Parathyroid adenoma (tissue), 2 donors: Measurements from ENCODE around the gene CTTNBP2.

Experiments used
- H2AFZ ChIP-seq: fragments of 300-600 bp; sonication (generic); one replicate; pipeline ENCODE4 v1.7.0; 2017; ENCODE audit warnings: antibody characterized with exemption, mild to moderate bottlenecking
- H3K27ac ChIP-seq: fragments of 300-600 bp; sonication (generic); one replicate; pipeline ENCODE4 v1.7.0; 2017
- H3K27me3 ChIP-seq: fragments of 300-600 bp; sonication (generic); one replicate; pipeline ENCODE4 v1.7.0; 2017; ENCODE audit warnings: low read length; ENCODE audit not compliant: control insufficient read depth, insufficient read depth
- H3K36me3 ChIP-seq: fragments of 300-600 bp; sonication (generic); one replicate; pipeline ENCODE4 v1.7.0; 2017; ENCODE audit warnings: low read length; ENCODE audit not compliant: control insufficient read depth, insufficient read depth
- H3K4me1 ChIP-seq: fragments of 300-600 bp; sonication (generic); one replicate; pipeline ENCODE4 v1.7.0; 2017; ENCODE audit warnings: control low read depth
- H3K4me2 ChIP-seq: fragments of 300-600 bp; sonication (generic); one replicate; pipeline ENCODE4 v1.7.0; 2017; ENCODE audit warnings: low read length
- H3K4me3 ChIP-seq: fragments of 300-600 bp; sonication (generic); one replicate; pipeline ENCODE4 v1.7.0; 2017; ENCODE audit warnings: low read depth, low read length
- H3K79me2 ChIP-seq: fragments of 300-600 bp; sonication (generic); one replicate; pipeline ENCODE4 v1.7.0; 2017; ENCODE audit warnings: control low read depth
- H3K9ac ChIP-seq: fragments of 300-600 bp; sonication (generic); one replicate; pipeline ENCODE4 v1.7.0; 2017; ENCODE audit warnings: mild to moderate bottlenecking
- H3K9me3 ChIP-seq: fragments of 300-600 bp; sonication (generic); one replicate; pipeline ENCODE4 v1.7.0; 2017; ENCODE audit warnings: low read length; ENCODE audit not compliant: control insufficient read depth
- TF ChIP-seq, protein P1 (sequence below): fragments of 300-600 bp; sonication (generic); IDR thresholded peaks from one replicate; pipeline ENCODE4 v1.7.0; 2017; ENCODE audit warnings: antibody characterized with exemption, mild to moderate bottlenecking
- donor health status: primary hyperparathyroidism.

The CTTNBP2 gene

DNA sequence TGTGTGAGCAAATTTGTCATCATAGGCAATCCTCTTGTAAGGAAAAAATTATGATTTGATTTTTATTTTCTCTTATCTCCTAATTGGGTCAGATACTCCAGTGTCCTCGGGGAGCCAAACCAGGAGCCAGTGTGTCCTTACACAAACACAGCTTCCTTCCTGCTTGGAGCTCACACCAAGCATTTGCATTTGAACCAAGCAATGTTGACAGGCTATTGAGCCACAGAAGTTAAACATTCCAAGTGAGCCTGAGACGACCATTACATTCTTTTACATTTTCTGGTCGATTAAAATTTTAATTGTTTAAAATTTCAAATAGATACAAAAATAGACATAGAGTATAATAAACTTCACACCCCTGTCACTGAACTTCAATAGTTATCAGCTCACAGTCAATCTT lies 198.6 kb downstream of the CTTNBP2 start:
- H3K4me2 ChIP-seq: no peak overlapping the region
- TF ChIP-seq, protein P1, sequence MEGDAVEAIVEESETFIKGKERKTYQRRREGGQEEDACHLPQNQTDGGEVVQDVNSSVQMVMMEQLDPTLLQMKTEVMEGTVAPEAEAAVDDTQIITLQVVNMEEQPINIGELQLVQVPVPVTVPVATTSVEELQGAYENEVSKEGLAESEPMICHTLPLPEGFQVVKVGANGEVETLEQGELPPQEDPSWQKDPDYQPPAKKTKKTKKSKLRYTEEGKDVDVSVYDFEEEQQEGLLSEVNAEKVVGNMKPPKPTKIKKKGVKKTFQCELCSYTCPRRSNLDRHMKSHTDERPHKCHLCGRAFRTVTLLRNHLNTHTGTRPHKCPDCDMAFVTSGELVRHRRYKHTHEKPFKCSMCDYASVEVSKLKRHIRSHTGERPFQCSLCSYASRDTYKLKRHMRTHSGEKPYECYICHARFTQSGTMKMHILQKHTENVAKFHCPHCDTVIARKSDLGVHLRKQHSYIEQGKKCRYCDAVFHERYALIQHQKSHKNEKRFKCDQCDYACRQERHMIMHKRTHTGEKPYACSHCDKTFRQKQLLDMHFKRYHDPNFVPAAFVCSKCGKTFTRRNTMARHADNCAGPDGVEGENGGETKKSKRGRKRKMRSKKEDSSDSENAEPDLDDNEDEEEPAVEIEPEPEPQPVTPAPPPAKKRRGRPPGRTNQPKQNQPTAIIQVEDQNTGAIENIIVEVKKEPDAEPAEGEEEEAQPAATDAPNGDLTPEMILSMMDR: no peak
- H3K27ac ChIP-seq: no peak overlapping the region
- no peak overlapping the region for H3K9ac ChIP-seq
- no peak overlapping the region for H3K4me3 ChIP-seq
- no peaks in the 10 kb centered on the region for H3K27me3 ChIP-seq
- no peaks in the 10 kb centered on the region for H3K9me3 ChIP-seq
- no peaks in the 10 kb centered on the region for H3K4me1 ChIP-seq
- no peak overlapping the region for H2AFZ ChIP-seq
- no peaks in the 10 kb centered on the region for H3K79me2 ChIP-seq
- H3K36me3 ChIP-seq: no peaks in the 10 kb centered on the region

GRCh38 chr7:117673839-117674238 lies 199.4 kb downstream of the CTTNBP2 start:
- no peaks in the 10 kb centered on the region for H3K9me3 ChIP-seq
- no peaks in the 10 kb centered on the region for H3K79me2 ChIP-seq
- H3K27ac ChIP-seq: no peak overlapping the region
- no peaks in the 10 kb centered on the region for H3K27me3 ChIP-seq
- H3K4me2 ChIP-seq: no peak overlapping the region
- no peaks in the 10 kb centered on the region for H3K36me3 ChIP-seq
- H3K9ac ChIP-seq: no peak overlapping the region
- no peaks in the 10 kb centered on the region for H3K4me1 ChIP-seq
- no peak overlapping the region for H2AFZ ChIP-seq
- no peak overlapping the region for H3K4me3 ChIP-seq
- TF ChIP-seq, protein P1: peak; percentile 22

GRCh38 chr7:117673367-117673766 lies 199.9 kb downstream of the CTTNBP2 start:
- Histone ChIP-seq H3K27ac (no peak overlapping the region), H3K9ac (no peak overlapping the region)
- TF ChIP-seq, protein P1: no peak

GRCh38 chr7:117672453-117672852 lies 200.8 kb downstream of the CTTNBP2 start:
- Histone ChIP-seq H3K27ac (no peak overlapping the region), H3K9ac (no peak overlapping the region), H3K9me3 (no peaks in the 10 kb centered on the region), H3K4me2 (no peak overlapping the region), H3K27me3 (no peaks in the 10 kb centered on the region), H2AFZ (no peak overlapping the region), H3K79me2 (no peaks in the 10 kb centered on the region), H3K4me3 (no peak overlapping the region), H3K4me1 (no peaks in the 10 kb centered on the region), H3K36me3 (no peaks in the 10 kb centered on the region)
- TF ChIP-seq, protein P1: no peak

More at GRCh38 chr7:117673367-117673766, 199.9 kb downstream of the CTTNBP2 start:
- H3K4me3 ChIP-seq: no peak overlapping the region
- H3K4me2 ChIP-seq: no peak overlapping the region
- H2AFZ ChIP-seq: no peak overlapping the region
- H3K36me3 ChIP-seq: no peaks in the 10 kb centered on the region
- H3K79me2 ChIP-seq: no peaks in the 10 kb centered on the region
- no peaks in the 10 kb centered on the region for H3K4me1 ChIP-seq
- H3K27me3 ChIP-seq: no peaks in the 10 kb centered on the region
- H3K9me3 ChIP-seq: no peaks in the 10 kb centered on the region

DNA sequence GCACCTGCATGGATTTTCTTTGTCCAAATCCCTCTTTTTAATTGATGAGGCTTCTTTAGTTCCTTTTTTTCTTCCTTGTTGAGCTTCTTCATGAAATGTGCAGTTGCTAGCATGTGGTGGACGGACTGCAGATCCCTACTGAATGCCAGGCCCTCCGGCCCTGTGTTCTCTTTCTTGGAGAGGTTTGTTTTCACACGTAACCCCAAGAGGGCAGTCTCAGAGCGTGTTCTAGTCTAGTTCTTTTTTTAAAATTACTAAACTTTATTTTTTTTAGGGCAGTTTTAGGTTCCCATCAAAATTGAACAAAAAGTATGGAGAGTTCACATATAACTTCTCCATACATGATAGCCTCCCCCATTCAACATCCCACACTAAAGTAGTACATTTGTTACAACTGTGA lies 203.4 kb downstream of the CTTNBP2 start:
- no peaks in the 10 kb centered on the region for H3K4me1 ChIP-seq
- H3K27ac ChIP-seq: no peak overlapping the region
- TF ChIP-seq, protein P1: no peak

More for the DNA sequence above, 203.4 kb downstream of the CTTNBP2 start:
- Histone ChIP-seq H3K9ac (no peak overlapping the region), H3K4me2 (no peak overlapping the region), H3K9me3 (no peaks in the 10 kb centered on the region), H2AFZ (no peak overlapping the region), H3K4me3 (no peak overlapping the region), H3K79me2 (no peaks in the 10 kb centered on the region), H3K27me3 (no peaks in the 10 kb centered on the region), H3K36me3 (no peaks in the 10 kb centered on the region)
